Osteoblast (primary cell): ENCODE results near the gene MAP3K20. TPM values are rescaled to one million over a fixed set of nuclear protein-coding genes. Genes with fewer than 3 reads are reported as not detected.
"Not testable (repeated sequence)": the region's sequence is repeated elsewhere in the genome, so short reads cannot be mapped to it uniquely, and the experiment has no call there.

ENCODE experiments used
- DNase-seq: peaks from one replicate; pipeline ENCODE4 v3.0.0; 2011; ENCODE audit warnings: low spot score, mixed read lengths; ENCODE audit not compliant: insufficient read length; ENCODE audit errors: missing footprints
- H2AFZ ChIP-seq: 2 replicates; pipeline ENCODE4 v1.6.0; 2011; ENCODE audit warnings: mild to moderate bottlenecking, low read length
- H3K27ac ChIP-seq: 2 replicates; pipeline ENCODE4 v1.5.1; 2011; ENCODE audit warnings: mild to moderate bottlenecking, low read depth, low read length, moderate library complexity
- H3K27me3 ChIP-seq: 2 replicates; pipeline ENCODE4 v1.6.0; 2012; ENCODE audit warnings: mild to moderate bottlenecking, control low read depth, inconsistent platforms, low read length, moderate library complexity; ENCODE audit not compliant: insufficient read depth
- H3K36me3 ChIP-seq: 2 replicates; pipeline ENCODE4 v1.5.1; 2011; ENCODE audit warnings: mild to moderate bottlenecking, low read length, control low read depth, moderate library complexity; ENCODE audit not compliant: insufficient read depth
- H3K4me1 ChIP-seq: 2 replicates; pipeline ENCODE4 v1.5.1; 2011; ENCODE audit warnings: mild to moderate bottlenecking, low read length, control low read depth, moderate library complexity; ENCODE audit not compliant: insufficient read depth
- H3K4me2 ChIP-seq: 2 replicates; pipeline ENCODE4 v1.6.0; 2011; ENCODE audit warnings: mild to moderate bottlenecking, low read length; ENCODE audit not compliant: insufficient read depth
- H3K4me3 ChIP-seq: fragments of 200-600 bp; sonication (generic); 3 replicates; pipeline ENCODE4 v1.5.1; 2012; ENCODE audit warnings: mild to moderate bottlenecking, low read length, inconsistent platforms; ENCODE audit not compliant: insufficient read depth
- H3K79me2 ChIP-seq: 2 replicates; pipeline ENCODE4 v1.6.0; 2012; ENCODE audit warnings: mild to moderate bottlenecking, low read length, control low read depth, inconsistent platforms; ENCODE audit not compliant: insufficient read depth
- H3K9me3 ChIP-seq: 2 replicates; pipeline ENCODE4 v1.5.1; 2011; ENCODE audit warnings: low read depth, low read length, control low read depth
- H4K20me1 ChIP-seq: 2 replicates; pipeline ENCODE4 v1.6.0; 2012; ENCODE audit warnings: mild to moderate bottlenecking, low read length, control low read depth; ENCODE audit not compliant: insufficient read depth
- CTCF ChIP-seq: IDR thresholded peaks from 2 replicates; pipeline ENCODE4 v1.5.1; 2011; ENCODE audit warnings: mild to moderate bottlenecking, low read depth, low read length, moderate library complexity; ENCODE audit errors: extremely low read depth
- total RNA-seq: library from RNA; depleted of rRNA; stranded (reverse); fragments of >200 nt; gene quantifications from 2 replicates; pipeline ENCODE4 v1.2.3, GENCODE V29; 2012

The MAP3K20 gene
- total RNA-seq, 1 donor, result 56.1 TPM

- no peaks in the 10 kb centered on the region for H3K4me1 ChIP-seq
- H3K4me2 ChIP-seq, result no peak overlapping the region
- H3K79me2 ChIP-seq, result no peaks in the 10 kb centered on the region
- no peak overlapping the region for H3K4me3 ChIP-seq
- H3K27ac ChIP-seq, result no peak overlapping the region
- peaks cover 8% of the 10 kb centered on the region for H3K9me3 ChIP-seq
- H3K27me3 ChIP-seq, result no peaks in the 10 kb centered on the region
- no peaks in the 10 kb centered on the region for H3K36me3 ChIP-seq
- H2AFZ ChIP-seq, result no peak overlapping the region
- no peak for TF ChIP-seq CTCF
- H4K20me1 ChIP-seq, result no peaks in the 10 kb centered on the region
- no peak for DNase-seq
Observed at GRCh38 chr2:173298536-173299097, 223.0 kb downstream of the MAP3K20 start.

GRCh38 chr2:173299764-173300163 lies 224.1 kb downstream of the MAP3K20 start:
- DNase-seq, result no peak
- Histone ChIP-seq H2AFZ (no peak overlapping the region), H3K9me3 (peaks cover 8% of the 10 kb centered on the region), H3K79me2 (no peaks in the 10 kb centered on the region), H3K27me3 (no peaks in the 10 kb centered on the region), H4K20me1 (no peaks in the 10 kb centered on the region), H3K36me3 (no peaks in the 10 kb centered on the region), H3K4me1 (no peaks in the 10 kb centered on the region), H3K4me3 (no peak overlapping the region), H3K4me2 (no peak overlapping the region), H3K27ac (no peak overlapping the region)
- no peak for TF ChIP-seq CTCF

- TF ChIP-seq CTCF, result no peak
- no peaks in the 10 kb centered on the region for H3K27me3 ChIP-seq
Observed at GRCh38 chr2:173300458-173300857, 224.8 kb downstream of the MAP3K20 start.

GRCh38 chr2:173301549-173301948 lies 225.9 kb downstream of the MAP3K20 start:
- H3K79me2 ChIP-seq, H3K9me3 ChIP-seq, H3K36me3 ChIP-seq, H3K4me3 ChIP-seq, H3K4me1 ChIP-seq, H3K4me2 ChIP-seq, DNase-seq, H3K27me3 ChIP-seq, H3K27ac ChIP-seq, H4K20me1 ChIP-seq, H2AFZ ChIP-seq: not testable (repeated sequence)

More at GRCh38 chr2:173300458-173300857, 224.8 kb downstream of the MAP3K20 start:
- Histone ChIP-seq H3K4me1 (no peaks in the 10 kb centered on the region), H3K9me3 (peaks cover 8% of the 10 kb centered on the region), H3K4me2 (no peak overlapping the region), H4K20me1 (no peaks in the 10 kb centered on the region), H3K79me2 (no peaks in the 10 kb centered on the region), H2AFZ (no peak overlapping the region), H3K27ac (no peak overlapping the region), H3K36me3 (no peaks in the 10 kb centered on the region), H3K4me3 (no peak overlapping the region)
- DNase-seq, result no peak
